Astrocyte (in vitro differentiated cells and primary cell): ENCODE data around the gene PXK. TPM values are rescaled to one million over a fixed set of nuclear protein-coding genes. Genes with fewer than 3 reads are reported as not detected.

ENCODE experiments used
- DNase-seq: peaks from one replicate; pipeline ENCODE4 v3.0.0-alpha.2; 2010; ENCODE audit warnings: low read depth
- FAIRE-seq: peaks from 2 replicates; lab custom pipeline; 2011; peaks lifted over from hg19 to GRCh38; lab: Jason Lieb, UNC
- H2AFZ ChIP-seq: 2 replicates; pipeline ENCODE4 v1.6.0; 2012; ENCODE audit warnings: low read depth, low read length, inconsistent platforms
- H3K27ac ChIP-seq: 2 replicates; pipeline ENCODE4 v1.5.1; 2011; ENCODE audit warnings: low read depth, low read length, inconsistent platforms
- H3K27me3 ChIP-seq: 2 replicates; pipeline ENCODE4 v1.6.0; 2011; ENCODE audit warnings: low read length, inconsistent platforms; ENCODE audit not compliant: insufficient read depth
- H3K36me3 ChIP-seq: 2 replicates; pipeline ENCODE4 v1.5.1; 2011; ENCODE audit warnings: low read length, inconsistent platforms; ENCODE audit not compliant: insufficient read depth
- H3K4me1 ChIP-seq: 2 replicates; pipeline ENCODE4 v1.5.1; 2011; ENCODE audit warnings: low read length, inconsistent platforms; ENCODE audit not compliant: insufficient read depth
- H3K4me2 ChIP-seq: 2 replicates; pipeline ENCODE4 v1.6.0; 2012; ENCODE audit warnings: low read length, inconsistent platforms
- H3K4me3 ChIP-seq: 2 replicates; pipeline ENCODE4 v1.5.1; 2011; ENCODE audit warnings: low read depth, mild to moderate bottlenecking, low read length, inconsistent platforms; ENCODE audit not compliant: insufficient read depth
- H3K79me2 ChIP-seq: 2 replicates; pipeline ENCODE4 v1.6.0; 2012; ENCODE audit warnings: mild to moderate bottlenecking, low read length, inconsistent platforms; ENCODE audit not compliant: insufficient read depth
- H3K9ac ChIP-seq: 2 replicates; pipeline ENCODE4 v1.6.0; 2012; ENCODE audit warnings: mild to moderate bottlenecking, low read length, inconsistent platforms
- H3K9me3 ChIP-seq: 2 replicates; pipeline ENCODE4 v1.5.1; 2012; ENCODE audit warnings: low read depth, mild to moderate bottlenecking, low read length, inconsistent platforms; ENCODE audit not compliant: insufficient read depth
- H4K20me1 ChIP-seq: 2 replicates; pipeline ENCODE4 v1.6.0; 2012; ENCODE audit warnings: low read length, inconsistent platforms; ENCODE audit not compliant: insufficient read depth
- H3K27ac Mint-ChIP-seq: one replicate; pipeline ENCODE4 v1.8.0; 2021; ENCODE audit warnings: mild to moderate bottlenecking, mixed read lengths; ENCODE audit not compliant: unreplicated experiment
- H3K27me3 Mint-ChIP-seq: one replicate; pipeline ENCODE4 v1.8.0; 2021; ENCODE audit warnings: low read depth, mixed read lengths; ENCODE audit not compliant: unreplicated experiment
- H3K36me3 Mint-ChIP-seq: one replicate; pipeline ENCODE4 v1.8.0; 2021; ENCODE audit warnings: low read depth, mixed read lengths; ENCODE audit not compliant: unreplicated experiment
- H3K4me1 Mint-ChIP-seq: one replicate; pipeline ENCODE4 v1.8.0; 2021; ENCODE audit warnings: low read depth, mixed read lengths; ENCODE audit not compliant: unreplicated experiment
- H3K4me3 Mint-ChIP-seq: one replicate; pipeline ENCODE4 v1.8.0; 2021; ENCODE audit warnings: mild to moderate bottlenecking, moderate library complexity, mixed read lengths; ENCODE audit not compliant: unreplicated experiment
- H3K9me3 Mint-ChIP-seq: one replicate; pipeline ENCODE4 v1.8.0; 2021; ENCODE audit warnings: mild to moderate bottlenecking, mixed read lengths; ENCODE audit not compliant: unreplicated experiment
- CTCF ChIP-seq: IDR thresholded peaks from 2 replicates; pipeline ENCODE4 v1.5.1; 2011; ENCODE audit warnings: low read depth, mild to moderate bottlenecking, inconsistent platforms, low read length, moderate library complexity; ENCODE audit not compliant: insufficient read depth
- EZH2 ChIP-seq: IDR thresholded peaks from 2 replicates; pipeline ENCODE4 v1.6.1; 2012; ENCODE audit warnings: mild to moderate bottlenecking, low read length, inconsistent platforms; ENCODE audit not compliant: insufficient read depth
- total RNA-seq: library from RNA; stranded (reverse); gene quantifications from 2 replicates; pipeline ENCODE4 v1.2.1, GENCODE V29; 2021

PXK gene
- total RNA-seq, 1 donor from 2014 or later = 10.5 TPM

GRCh38 chr3:58404396-58404795 lies 71.7 kb downstream of the PXK start:
- H3K9ac ChIP-seq = peak overlapping the region; percentile 53
- H3K36me3 Mint-ChIP-seq = peaks cover 11% of the 10 kb centered on the region
- peak overlapping the region; percentile 42 for H3K27ac Mint-ChIP-seq

GRCh38 chr3:58408906-58409305 lies 76.2 kb downstream of the PXK start:
- Histone ChIP-seq H3K79me2 (no peaks in the 10 kb centered on the region), H3K9ac (no peak overlapping the region), H3K4me2 (no peak overlapping the region), H3K27ac (no peak overlapping the region), H3K36me3 (peaks cover 17% of the 10 kb centered on the region), H3K9me3 (no peaks in the 10 kb centered on the region), H3K4me1 (peaks cover 14% of the 10 kb centered on the region), H4K20me1 (no peaks in the 10 kb centered on the region), H3K4me3 (no peak overlapping the region), H2AFZ (no peak overlapping the region), H3K27me3 (no peaks in the 10 kb centered on the region)
- peaks cover 32% of the 10 kb centered on the region for H3K36me3 Mint-ChIP-seq
- no peak overlapping the region for H3K4me3 Mint-ChIP-seq
- TF ChIP-seq EZH2 (no peak), CTCF (no peak)
- no peak overlapping the region for H3K27ac Mint-ChIP-seq
- H3K9me3 Mint-ChIP-seq = no peaks in the 10 kb centered on the region
- DNase-seq (no peak), FAIRE-seq (no peak)
- H3K4me1 Mint-ChIP-seq = peaks cover 16% of the 10 kb centered on the region
- no peaks in the 10 kb centered on the region for H3K27me3 Mint-ChIP-seq

More at GRCh38 chr3:58404396-58404795, 71.7 kb downstream of the PXK start:
- H3K4me2 ChIP-seq = peak overlapping the region; percentile 73
- TF ChIP-seq EZH2 (no peak), CTCF (no peak)
- no peaks in the 10 kb centered on the region for H3K27me3 ChIP-seq
- H2AFZ ChIP-seq = no peak overlapping the region
- no peaks in the 10 kb centered on the region for H3K9me3 ChIP-seq
- FAIRE-seq (peak; percentile 73), DNase-seq (peak; percentile 90)
- no peaks in the 10 kb centered on the region for H3K79me2 ChIP-seq
- no peak overlapping the region for H3K4me3 Mint-ChIP-seq
- H3K27me3 Mint-ChIP-seq = no peaks in the 10 kb centered on the region
- peaks cover 9% of the 10 kb centered on the region for H3K4me1 Mint-ChIP-seq
- no peaks in the 10 kb centered on the region for H4K20me1 ChIP-seq
- H3K4me3 ChIP-seq = no peak overlapping the region
- peak overlapping the region; percentile 69 for H3K27ac ChIP-seq
- peaks cover 7% of the 10 kb centered on the region for H3K36me3 ChIP-seq
- peaks cover 18% of the 10 kb centered on the region for H3K4me1 ChIP-seq
- H3K9me3 Mint-ChIP-seq = no peaks in the 10 kb centered on the region

GRCh38 chr3:58409663-58410062 lies 77.0 kb downstream of the PXK start:
- H3K4me1 Mint-ChIP-seq = peaks cover 8% of the 10 kb centered on the region
- Histone ChIP-seq H4K20me1 (no peaks in the 10 kb centered on the region), H3K9ac (no peak overlapping the region), H3K79me2 (no peaks in the 10 kb centered on the region), H3K27ac (no peak overlapping the region), H2AFZ (no peak overlapping the region), H3K4me3 (no peak overlapping the region), H3K27me3 (no peaks in the 10 kb centered on the region), H3K9me3 (no peaks in the 10 kb centered on the region), H3K4me1 (peaks cover 6% of the 10 kb centered on the region), H3K36me3 (peaks cover 17% of the 10 kb centered on the region), H3K4me2 (no peak overlapping the region)
- FAIRE-seq (no peak), DNase-seq (no peak)
- peaks cover 32% of the 10 kb centered on the region for H3K36me3 Mint-ChIP-seq
- no peak overlapping the region for H3K4me3 Mint-ChIP-seq
- H3K27ac Mint-ChIP-seq = no peak overlapping the region
- H3K9me3 Mint-ChIP-seq = no peaks in the 10 kb centered on the region
- TF ChIP-seq EZH2 (no peak), CTCF (no peak)
- H3K27me3 Mint-ChIP-seq = no peaks in the 10 kb centered on the region
